Superior temporal gyrus (tissue), 1 donor: Measurements from ENCODE around the gene MYLK3.
"Not testable (repeated sequence)": the region's sequence is repeated elsewhere in the genome, so short reads cannot be mapped to it uniquely, and the experiment has no call there.

Source experiments
- DNase-seq: peaks from one replicate; pipeline ENCODE4 v3.0.0-alpha.2; 2016; ENCODE audit errors: extremely low spot score

MYLK3 gene

DNA sequence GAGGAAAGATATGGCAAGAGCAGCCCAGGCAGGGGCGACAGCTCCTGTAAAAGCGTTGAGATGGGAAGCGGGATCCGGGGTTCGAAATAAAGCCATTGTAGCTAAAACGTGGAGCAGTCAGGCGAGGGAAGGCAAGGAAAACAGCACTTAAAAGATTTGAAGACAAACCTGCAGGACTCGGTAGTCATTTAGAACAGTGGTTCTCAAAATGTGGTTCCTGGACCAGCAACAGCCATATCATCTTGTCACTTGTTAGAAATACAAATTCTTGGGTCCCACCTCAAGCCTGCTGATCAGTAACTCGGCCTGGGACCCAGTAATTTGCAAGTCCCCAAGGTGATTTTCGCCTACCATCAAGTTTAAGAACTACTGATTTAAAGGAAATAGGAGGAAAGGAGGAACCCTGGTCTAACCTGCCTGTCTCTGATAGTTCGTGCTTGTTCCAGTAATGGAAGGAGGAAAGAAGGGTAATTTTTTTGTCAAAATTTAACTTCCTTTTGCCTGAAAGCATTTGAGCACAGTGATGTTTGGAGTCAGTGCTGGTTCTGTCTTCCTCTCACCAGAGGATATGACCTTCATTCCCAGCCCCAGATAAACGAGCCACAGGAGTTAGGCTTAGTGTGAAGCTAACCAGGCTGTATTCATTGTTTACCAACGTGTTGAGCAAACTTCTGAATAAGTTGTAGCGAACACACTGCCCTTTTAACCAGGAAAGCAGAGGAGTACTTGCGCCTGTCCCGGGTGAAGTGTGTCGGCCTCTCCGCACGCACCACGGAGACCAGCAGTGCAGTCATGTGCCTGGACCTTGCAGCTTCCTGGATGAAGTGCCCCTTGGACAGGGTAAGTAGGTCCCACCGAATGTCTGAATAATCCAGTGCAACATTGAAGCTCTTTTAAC is 57.6 kb downstream of the MYLK3 start:
- DNase-seq = peak; percentile 59

- peak; percentile 96 for DNase-seq
Measured at GRCh38 chr16:46689365-46690280, 58.5 kb downstream of the MYLK3 start, which contains the start of gene ORC6. Gene ORC6, plus strand, starts transcription at chr16:46689659. Its CDS starts 47 bp downstream, at chr16:46689706.

GRCh38 chr16:46688654-46689364 is 59.3 kb downstream of the MYLK3 start, which contains the start of gene VPS35:
Gene VPS35, minus strand, starts transcription at chr16:46689178. Its CDS starts 45 bp downstream, at chr16:46689133.
- peak; percentile 99 for DNase-seq

DNA sequence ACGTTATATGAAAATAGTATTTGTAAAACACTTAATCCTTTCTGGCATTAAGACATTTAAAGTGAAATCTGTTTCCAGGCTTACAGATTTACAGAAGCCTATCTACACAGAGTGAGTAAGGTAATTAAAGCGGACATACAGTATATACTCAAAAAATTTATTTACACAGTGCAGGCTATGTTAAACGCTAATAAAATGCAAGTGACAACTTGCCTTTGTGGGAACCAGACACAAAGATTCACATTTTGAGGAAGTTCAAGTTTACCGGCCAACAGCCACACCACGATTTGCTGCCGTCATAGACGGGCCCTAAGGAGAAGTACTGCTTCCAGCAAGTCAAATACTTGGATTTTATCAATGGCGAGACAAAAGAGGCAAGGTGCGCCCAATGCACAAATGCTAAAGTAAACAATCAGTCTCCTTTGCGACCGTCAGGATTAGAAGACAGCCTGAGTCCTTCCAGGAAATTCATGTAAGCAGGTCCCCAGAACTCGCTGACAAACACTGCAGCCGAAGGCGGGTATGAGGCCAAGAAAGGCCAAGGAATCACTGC is 60.0 kb downstream of the MYLK3 start:
- peak; percentile 43 for DNase-seq

DNA sequence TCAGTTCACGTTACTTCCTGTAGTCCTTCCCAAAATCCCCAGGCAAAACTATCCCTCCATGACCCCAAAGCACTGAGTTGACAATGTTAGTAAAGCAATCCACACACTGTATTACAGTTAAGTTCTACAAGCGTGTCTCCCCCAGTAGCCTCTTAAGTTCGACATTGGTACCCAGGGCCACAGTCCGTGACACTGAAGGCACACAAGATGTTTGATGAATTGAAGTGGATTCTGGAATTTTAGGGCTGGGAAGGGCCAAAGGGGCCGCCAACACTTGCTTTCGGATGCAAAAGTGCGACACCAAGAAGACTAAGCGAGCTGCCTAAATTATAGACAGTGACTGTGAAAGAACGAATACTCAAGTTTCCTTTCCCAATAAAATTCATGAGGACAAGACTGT is 60.7 kb downstream of the MYLK3 start:
- no peak for DNase-seq

GRCh38 chr16:46686815-46687473 is 61.2 kb downstream of the MYLK3 start:
- DNase-seq = no peak

GRCh38 chr16:46681867-46682266 is 66.3 kb downstream of the MYLK3 start:
- DNase-seq = not testable (repeated sequence)

DNA sequence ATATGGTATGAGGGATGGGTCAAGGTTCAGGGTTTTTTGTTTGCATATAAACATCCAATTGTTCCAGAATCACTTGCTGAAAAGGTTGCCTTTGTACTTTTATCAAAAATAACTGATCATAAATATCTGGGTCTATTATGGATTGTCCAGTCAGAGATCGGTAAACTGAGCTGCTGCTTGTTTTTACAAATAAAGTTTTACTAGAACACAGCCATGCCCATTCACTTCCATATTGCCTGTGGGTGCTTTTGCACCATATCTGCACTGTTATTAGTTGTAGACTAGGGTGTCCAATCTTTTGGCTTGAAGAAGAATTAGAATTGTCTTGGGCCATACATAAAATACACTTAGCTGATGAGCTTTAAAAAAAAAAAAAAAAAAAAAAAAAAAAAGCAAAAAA is 70.2 kb downstream of the MYLK3 start:
- not testable (repeated sequence) for DNase-seq

DNA sequence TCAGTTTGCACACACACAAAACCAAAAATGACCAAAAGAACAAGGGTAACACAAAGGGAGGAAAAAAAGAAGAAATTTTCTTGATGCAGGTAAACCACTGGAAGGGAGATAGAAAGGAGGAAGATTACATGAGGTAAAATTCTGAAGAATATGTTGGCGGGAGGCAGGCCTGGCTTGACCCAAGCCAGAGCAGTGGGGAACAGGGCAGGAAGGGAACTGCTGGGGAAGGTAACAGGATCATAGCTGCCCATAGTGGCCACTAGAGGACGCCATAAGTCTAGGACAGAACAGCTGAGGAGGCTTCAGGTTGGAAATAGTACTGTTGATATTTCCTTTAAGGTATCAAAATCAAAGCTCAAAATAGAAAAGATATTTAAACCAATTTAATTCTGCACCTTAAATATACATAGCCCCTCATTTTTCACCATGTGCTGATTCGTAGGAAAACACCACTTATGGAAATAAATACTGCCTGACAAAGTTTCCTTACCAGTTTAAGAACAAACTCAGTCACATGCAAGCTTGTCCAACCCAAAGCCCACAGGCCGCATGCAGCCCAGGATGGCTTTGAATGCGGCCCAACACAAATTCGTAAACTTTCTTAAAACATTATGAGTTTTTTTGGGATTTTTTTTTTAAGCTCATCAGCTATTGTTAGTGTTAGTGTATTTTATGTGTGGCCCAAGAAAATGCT is 74.7 kb downstream of the MYLK3 start:
- peak; percentile 62 for DNase-seq

- DNase-seq = no peak
Measured at GRCh38 chr16:46662123-46662522, 86.0 kb downstream of the MYLK3 start.

DNA sequence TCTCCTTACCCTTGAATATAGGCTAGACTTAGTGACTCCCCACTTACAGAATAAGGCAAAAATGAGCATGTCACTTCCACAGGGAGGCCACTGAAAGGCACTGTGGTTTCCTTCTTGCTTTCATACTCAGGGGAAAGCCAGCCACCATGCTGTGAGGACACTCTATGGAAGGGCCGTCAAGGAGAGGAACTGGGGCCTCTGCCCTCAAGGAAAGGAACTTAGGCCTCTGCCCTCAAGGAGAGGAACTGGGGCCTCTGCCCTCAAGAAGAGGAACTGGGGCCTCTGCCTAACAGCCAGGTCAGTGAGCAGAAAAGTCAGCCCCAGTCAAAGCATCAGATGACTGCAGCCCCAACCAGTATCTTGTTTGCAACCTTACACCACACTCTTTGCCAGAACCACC is 89.2 kb downstream of the MYLK3 start:
- no peak for DNase-seq
